GM23338 (cell line): ENCODE results near the gene PHTF2.

Source experiments
- CTCF ChIP-seq, 2 experiments: fragments of 200-600 bp in 1 of 2; sonication (generic) in 1 of 2; conservative IDR thresholded peaks; 2 replicates each; pipeline versions ENCODE4 v1.5.1 to v1.6.1; 2016 to 2017; ENCODE audit warnings: antibody characterized with exemption in 2 of 2, low read depth in 2 of 2, mild to moderate bottlenecking in 2 of 2, moderate library complexity in 1 of 2
- EZH2 ChIP-seq: fragments of 200-600 bp; sonication (generic); IDR thresholded peaks from one replicate; pipeline ENCODE4 v1.8.0; 2017; ENCODE audit warnings: antibody characterized with exemption, mild to moderate bottlenecking, low read depth; ENCODE audit not compliant: unreplicated experiment
- EZH2phosphoT487 ChIP-seq: fragments of 200-600 bp; sonication (generic); IDR thresholded peaks from one replicate; pipeline ENCODE4 v1.8.1; 2018; ENCODE audit warnings: antibody characterized with exemption; ENCODE audit not compliant: unreplicated experiment
- TF ChIP-seq, protein P1 (sequence below): IDR thresholded peaks from one replicate; pipeline ENCODE4 v1.6.1; 2018; ENCODE audit warnings: antibody characterized with exemption; ENCODE audit not compliant: unreplicated experiment

DNA sequence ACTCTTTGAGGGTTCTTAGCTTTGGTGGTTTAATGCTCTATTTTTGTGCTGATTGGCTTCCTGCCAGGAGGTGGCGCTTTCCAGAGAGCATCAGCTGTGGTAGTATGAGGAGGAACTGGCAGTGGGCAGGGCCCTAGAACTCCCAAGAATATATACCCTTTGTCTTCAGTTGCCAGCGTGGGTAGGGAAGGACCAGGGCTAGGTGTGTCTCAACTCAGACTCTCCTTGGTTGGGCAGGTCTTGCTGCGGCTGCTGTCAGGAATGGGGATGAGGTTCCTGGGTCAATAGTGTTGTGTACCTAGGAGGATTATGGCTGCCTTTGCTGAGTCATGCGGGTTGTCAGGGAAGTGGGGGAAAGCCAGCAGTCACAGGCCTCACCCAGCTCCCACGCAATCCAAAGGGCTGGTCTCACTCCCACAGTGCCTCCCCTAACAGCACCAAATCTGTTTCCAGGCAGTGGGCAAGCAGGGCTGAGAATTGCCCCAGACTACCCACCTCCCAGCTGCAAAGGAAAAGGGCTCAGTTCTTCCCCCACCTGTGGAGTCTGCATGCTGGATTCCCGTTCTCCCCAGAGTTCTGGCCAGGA is 191.5 kb downstream of the PHTF2 start:
- TF ChIP-seq CTCF (conservative IDR thresholded peaks at IDR 0.05; ENCODE audit: low read depth in 2 of 2) (peak; percentile 80 to 81), EZH2 (no peak), EZH2phosphoT487 (no peak)
- TF ChIP-seq, protein P1, sequence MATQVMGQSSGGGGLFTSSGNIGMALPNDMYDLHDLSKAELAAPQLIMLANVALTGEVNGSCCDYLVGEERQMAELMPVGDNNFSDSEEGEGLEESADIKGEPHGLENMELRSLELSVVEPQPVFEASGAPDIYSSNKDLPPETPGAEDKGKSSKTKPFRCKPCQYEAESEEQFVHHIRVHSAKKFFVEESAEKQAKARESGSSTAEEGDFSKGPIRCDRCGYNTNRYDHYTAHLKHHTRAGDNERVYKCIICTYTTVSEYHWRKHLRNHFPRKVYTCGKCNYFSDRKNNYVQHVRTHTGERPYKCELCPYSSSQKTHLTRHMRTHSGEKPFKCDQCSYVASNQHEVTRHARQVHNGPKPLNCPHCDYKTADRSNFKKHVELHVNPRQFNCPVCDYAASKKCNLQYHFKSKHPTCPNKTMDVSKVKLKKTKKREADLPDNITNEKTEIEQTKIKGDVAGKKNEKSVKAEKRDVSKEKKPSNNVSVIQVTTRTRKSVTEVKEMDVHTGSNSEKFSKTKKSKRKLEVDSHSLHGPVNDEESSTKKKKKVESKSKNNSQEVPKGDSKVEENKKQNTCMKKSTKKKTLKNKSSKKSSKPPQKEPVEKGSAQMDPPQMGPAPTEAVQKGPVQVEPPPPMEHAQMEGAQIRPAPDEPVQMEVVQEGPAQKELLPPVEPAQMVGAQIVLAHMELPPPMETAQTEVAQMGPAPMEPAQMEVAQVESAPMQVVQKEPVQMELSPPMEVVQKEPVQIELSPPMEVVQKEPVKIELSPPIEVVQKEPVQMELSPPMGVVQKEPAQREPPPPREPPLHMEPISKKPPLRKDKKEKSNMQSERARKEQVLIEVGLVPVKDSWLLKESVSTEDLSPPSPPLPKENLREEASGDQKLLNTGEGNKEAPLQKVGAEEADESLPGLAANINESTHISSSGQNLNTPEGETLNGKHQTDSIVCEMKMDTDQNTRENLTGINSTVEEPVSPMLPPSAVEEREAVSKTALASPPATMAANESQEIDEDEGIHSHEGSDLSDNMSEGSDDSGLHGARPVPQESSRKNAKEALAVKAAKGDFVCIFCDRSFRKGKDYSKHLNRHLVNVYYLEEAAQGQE, result no peak
